Activated CD8-positive, alpha-beta T cell treated with anti-CD3 and anti-CD28 coated beads, Interleukin-2, amount 10 ng/mL, durations not matched to agents 7 days and 5 days (primary cell): ENCODE results near the gene VCX2. TPM values are rescaled to one million over a fixed set of nuclear protein-coding genes. Genes with fewer than 3 reads are reported as not detected.
"Not testable (repeated sequence)": the region's sequence is repeated elsewhere in the genome, so short reads cannot be mapped to it uniquely, and the experiment has no call there.

Source experiments
- ATAC-seq: fragments of 150-1000 bp; cut with Tn5 transposase; one replicate; pipeline ENCODE4 v1.10.0; 2021; ENCODE audit warnings: moderate library complexity
- CTCF ChIA-PET: fragments of 350-600 bp; sonication (Branson Sonifier 250); formaldehyde crosslinking; loops from one replicate; lab custom pipeline; 2021; ENCODE audit warnings: antibody characterized with exemption; lab: Charles Lee
- POLR2A ChIA-PET: fragments of 350-600 bp; sonication (Branson Sonifier 250); formaldehyde crosslinking; loops from one replicate; lab custom pipeline; 2021; ENCODE audit warnings: antibody characterized with exemption; lab: Charles Lee
- DNase-seq: peaks from one replicate; pipeline ENCODE4 v3.0.0-alpha.2; 2020
- H3K27ac Mint-ChIP-seq: one replicate; pipeline ENCODE4 v1.8.0; 2021; ENCODE audit warnings: mild to moderate bottlenecking, mixed read lengths
- H3K27me3 Mint-ChIP-seq: one replicate; pipeline ENCODE4 v1.8.0; 2021; ENCODE audit warnings: low read depth, mixed read lengths
- H3K36me3 Mint-ChIP-seq: one replicate; pipeline ENCODE4 v1.8.0; 2021; ENCODE audit warnings: low read depth, mixed read lengths
- H3K4me1 Mint-ChIP-seq: one replicate; pipeline ENCODE4 v1.8.0; 2021; ENCODE audit warnings: low read depth, mixed read lengths
- H3K4me3 Mint-ChIP-seq: one replicate; pipeline ENCODE4 v1.8.0; 2021; ENCODE audit warnings: mild to moderate bottlenecking, mixed read lengths
- H3K9me3 Mint-ChIP-seq: one replicate; pipeline ENCODE4 v1.8.0; 2022; ENCODE audit warnings: mixed read lengths; ENCODE audit not compliant: insufficient read depth
- total RNA-seq, 2 experiments: library from RNA; stranded (reverse); gene quantifications; one replicate each; pipeline ENCODE4 v1.2.3, GENCODE V29; 2021

VCX2 gene
- total RNA-seq: not detected

DNA sequence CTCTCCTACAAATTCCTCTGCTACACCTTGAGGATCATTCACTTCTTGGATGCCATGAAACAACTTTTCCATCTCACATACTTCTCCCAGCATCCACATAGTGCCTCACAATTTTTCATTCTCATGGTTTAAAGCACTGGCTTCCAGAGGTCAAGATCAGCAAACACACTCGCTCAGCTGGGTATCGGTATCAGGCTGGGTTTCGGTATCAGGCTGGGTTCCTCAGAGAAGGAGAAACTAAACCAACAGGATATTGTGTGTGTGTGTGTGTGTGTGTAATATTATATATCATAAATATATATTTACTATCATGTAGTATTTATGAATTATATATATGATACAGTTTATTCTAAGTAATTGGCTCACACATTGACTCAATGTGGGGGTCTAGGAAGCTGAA lies at the start of gene VCX2:
VCX2 (minus strand) TSS at position 99 of the 400 bp plus-strand sequence. CDS start 624 bp downstream, outside the sequence.
- H3K36me3 Mint-ChIP-seq, H3K27me3 Mint-ChIP-seq, H3K9me3 Mint-ChIP-seq, H3K27ac Mint-ChIP-seq, DNase-seq, CTCF ChIA-PET, H3K4me3 Mint-ChIP-seq, POLR2A ChIA-PET, H3K4me1 Mint-ChIP-seq, ATAC-seq: not testable (repeated sequence)

DNA sequence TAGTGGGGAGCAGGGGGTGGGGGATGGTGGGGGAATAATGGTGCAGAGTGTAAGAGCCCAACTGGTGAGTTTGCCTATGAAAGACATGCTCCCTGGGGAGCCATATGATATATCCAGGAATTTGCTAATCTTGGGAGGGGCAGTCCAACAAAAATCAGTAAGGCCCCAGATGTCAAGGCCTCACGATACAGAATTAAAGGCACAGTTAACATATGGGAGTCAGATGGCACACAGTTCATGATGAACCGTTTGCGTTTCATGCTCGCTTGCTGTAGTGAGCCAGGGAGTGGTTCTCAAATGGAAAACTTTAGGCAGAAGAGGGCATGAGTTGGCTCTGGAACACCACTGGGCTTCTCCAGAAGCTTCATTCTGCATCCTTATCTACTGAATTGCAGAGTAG lies 33.9 kb upstream of the VCX2 start:
- ATAC-seq: no peak

DNA sequence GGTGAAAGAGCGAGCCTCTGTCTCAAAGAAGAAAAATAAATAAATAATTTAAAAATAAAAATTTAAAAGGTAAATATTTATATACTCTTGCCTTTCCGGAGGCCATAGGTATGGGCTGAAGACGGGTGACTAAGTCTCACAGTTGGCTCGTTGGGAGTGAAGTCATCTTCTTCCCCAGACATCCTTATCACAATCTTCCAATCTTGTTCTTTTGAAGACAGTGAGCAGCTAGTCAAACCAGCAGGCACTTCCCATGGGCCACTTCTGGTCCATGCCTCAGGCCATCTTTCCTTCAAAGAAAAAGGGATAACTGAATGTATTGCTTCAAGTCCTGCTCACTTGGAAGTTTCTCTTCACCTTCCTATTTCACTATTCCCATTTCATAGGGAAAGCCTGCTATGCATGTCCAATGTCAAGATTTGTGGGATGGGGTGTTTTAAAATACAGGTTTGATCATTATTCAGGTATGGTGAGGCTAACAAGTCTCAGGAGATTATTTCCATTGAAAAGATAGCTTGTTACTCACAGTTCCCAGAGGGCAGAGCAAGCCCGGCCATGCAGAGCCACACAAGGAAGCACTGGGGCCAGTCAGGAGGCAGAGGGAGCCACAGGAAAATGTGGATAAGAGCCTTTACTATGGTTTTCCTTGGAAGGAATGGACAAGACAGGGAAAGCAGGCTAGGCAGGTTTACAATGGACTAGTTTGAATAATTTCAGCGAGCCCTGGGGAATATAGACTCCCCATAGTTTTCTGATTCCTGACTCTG lies 33.3 kb upstream of the VCX2 start:
- ChIA-PET CTCF (no interaction called here), POLR2A (no interaction called here)
- Mint-ChIP-seq H3K4me1 (no peaks in the 10 kb centered on the region), H3K27ac (no peak overlapping the region), H3K27me3 (no peaks in the 10 kb centered on the region), H3K4me3 (no peak overlapping the region), H3K9me3 (no peaks in the 10 kb centered on the region), H3K36me3 (no peaks in the 10 kb centered on the region)
- ATAC-seq (no peak), DNase-seq (no peak)

More for the DNA sequence above, 33.9 kb upstream of the VCX2 start:
- Mint-ChIP-seq H3K4me1 (no peaks in the 10 kb centered on the region), H3K27me3 (no peaks in the 10 kb centered on the region), H3K4me3 (no peak overlapping the region), H3K9me3 (no peaks in the 10 kb centered on the region), H3K27ac (no peak overlapping the region), H3K36me3 (no peaks in the 10 kb centered on the region)
- POLR2A ChIA-PET: no interaction called here
- no peak for DNase-seq
- CTCF ChIA-PET: no interaction called here

- no peak for ATAC-seq
- no peak overlapping the region for H3K4me3 Mint-ChIP-seq
- no peaks in the 10 kb centered on the region for H3K9me3 Mint-ChIP-seq
- no peaks in the 10 kb centered on the region for H3K4me1 Mint-ChIP-seq
- no peaks in the 10 kb centered on the region for H3K27me3 Mint-ChIP-seq
- DNase-seq: no peak
- POLR2A ChIA-PET: no interaction called here
- CTCF ChIA-PET: no interaction called here
- no peaks in the 10 kb centered on the region for H3K36me3 Mint-ChIP-seq
- H3K27ac Mint-ChIP-seq: no peak overlapping the region
Measured at GRCh38 chrX:8201896-8202331, 30.8 kb upstream of the VCX2 start.

DNA sequence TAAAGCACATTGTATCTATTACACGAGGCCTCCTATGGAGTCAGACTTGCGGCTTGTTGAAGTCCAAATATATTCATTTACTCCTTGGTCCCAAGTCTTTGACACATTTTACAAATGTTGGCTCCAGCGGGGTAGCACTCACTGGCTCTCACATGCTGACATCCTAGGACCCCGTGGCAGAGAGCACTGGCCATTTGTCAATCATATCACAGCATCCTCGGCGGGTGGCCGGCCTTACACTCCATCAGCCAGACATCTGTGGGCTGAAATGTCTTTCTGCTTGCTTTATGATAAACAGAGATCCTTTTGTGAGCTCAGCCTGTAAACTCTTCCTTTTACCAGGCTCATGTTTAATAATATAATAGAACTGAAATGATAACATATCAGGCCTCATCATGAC lies 25.7 kb upstream of the VCX2 start:
- ATAC-seq: no peak
- Mint-ChIP-seq H3K4me1 (no peaks in the 10 kb centered on the region), H3K4me3 (no peak overlapping the region), H3K9me3 (no peaks in the 10 kb centered on the region), H3K27ac (no peak overlapping the region), H3K36me3 (no peaks in the 10 kb centered on the region), H3K27me3 (no peaks in the 10 kb centered on the region)
- ChIA-PET POLR2A (no interaction called here), CTCF (no interaction called here)
- no peak for DNase-seq

- DNase-seq: no peak
- Mint-ChIP-seq H3K27ac (no peak overlapping the region), H3K36me3 (no peaks in the 10 kb centered on the region), H3K4me1 (no peaks in the 10 kb centered on the region), H3K9me3 (no peaks in the 10 kb centered on the region), H3K4me3 (no peak overlapping the region), H3K27me3 (no peaks in the 10 kb centered on the region)
- no peak for ATAC-seq
- ChIA-PET POLR2A (no interaction called here), CTCF (no interaction called here)
Measured at GRCh38 chrX:8194216-8194615, 23.1 kb upstream of the VCX2 start.

DNA sequence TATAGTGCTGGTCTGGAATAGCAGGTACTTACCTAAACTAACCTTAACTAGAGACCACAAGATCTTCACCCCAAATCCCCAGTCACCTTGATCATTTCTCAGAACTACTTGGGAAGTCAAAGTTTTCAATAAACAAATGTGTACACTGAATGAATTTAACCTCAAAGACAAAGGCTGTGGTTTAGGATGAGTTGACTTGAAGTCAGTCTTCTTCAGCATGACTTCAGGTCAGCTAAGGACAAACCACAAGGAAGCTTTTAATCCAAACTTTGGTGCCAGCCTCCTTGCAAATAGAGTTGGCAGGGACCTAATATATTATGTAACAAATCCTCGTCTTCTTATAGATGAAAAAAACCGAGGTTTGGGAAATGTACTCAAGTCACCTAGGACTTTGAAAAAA lies 21.2 kb upstream of the VCX2 start:
- ChIA-PET POLR2A (no interaction called here), CTCF (no interaction called here)
- H3K27ac Mint-ChIP-seq: no peak overlapping the region

GRCh38 chrX:8191022-8191421 lies 20.0 kb upstream of the VCX2 start:
- no peaks in the 10 kb centered on the region for H3K9me3 Mint-ChIP-seq
- ChIA-PET POLR2A (no interaction called here), CTCF (no interaction called here)
- ATAC-seq (no peak), DNase-seq (no peak)
- no peak overlapping the region for H3K4me3 Mint-ChIP-seq
- no peaks in the 10 kb centered on the region for H3K4me1 Mint-ChIP-seq
- no peak overlapping the region for H3K27ac Mint-ChIP-seq
- no peaks in the 10 kb centered on the region for H3K36me3 Mint-ChIP-seq
- no peaks in the 10 kb centered on the region for H3K27me3 Mint-ChIP-seq

More for the DNA sequence above, 21.2 kb upstream of the VCX2 start:
- no peak overlapping the region for H3K4me3 Mint-ChIP-seq
- no peak for DNase-seq
- no peak for ATAC-seq
- H3K9me3 Mint-ChIP-seq: no peaks in the 10 kb centered on the region
- no peaks in the 10 kb centered on the region for H3K4me1 Mint-ChIP-seq
- no peaks in the 10 kb centered on the region for H3K27me3 Mint-ChIP-seq
- no peaks in the 10 kb centered on the region for H3K36me3 Mint-ChIP-seq

DNA sequence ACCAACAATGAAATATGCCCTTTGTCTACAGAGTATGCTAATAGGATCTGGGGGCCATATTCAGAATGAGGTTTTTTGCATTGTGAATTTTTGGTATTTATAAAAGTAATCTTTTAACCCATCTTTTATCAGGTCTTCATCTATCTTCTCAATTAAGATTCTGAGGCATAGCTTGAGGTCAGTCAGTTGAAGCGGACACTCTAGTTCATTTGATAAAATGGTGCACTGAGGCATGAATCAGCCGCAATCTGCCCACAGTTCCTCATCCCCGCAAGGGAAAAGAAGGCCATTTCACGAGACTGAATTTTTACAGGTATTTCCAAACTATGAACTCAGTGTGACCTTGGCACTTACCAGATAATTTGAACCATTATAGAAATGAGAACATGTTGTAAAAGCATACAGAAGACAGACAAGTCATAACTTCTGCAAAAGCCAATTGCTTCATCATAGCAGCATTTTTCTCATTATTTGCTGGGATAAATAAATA lies 19.3 kb upstream of the VCX2 start:
- POLR2A ChIA-PET: no interaction called here
- Mint-ChIP-seq H3K9me3 (no peaks in the 10 kb centered on the region), H3K4me3 (no peak overlapping the region), H3K27ac (no peak overlapping the region), H3K36me3 (no peaks in the 10 kb centered on the region), H3K27me3 (no peaks in the 10 kb centered on the region), H3K4me1 (no peaks in the 10 kb centered on the region)
- DNase-seq (no peak), ATAC-seq (no peak)
- CTCF ChIA-PET: no interaction called here

DNA sequence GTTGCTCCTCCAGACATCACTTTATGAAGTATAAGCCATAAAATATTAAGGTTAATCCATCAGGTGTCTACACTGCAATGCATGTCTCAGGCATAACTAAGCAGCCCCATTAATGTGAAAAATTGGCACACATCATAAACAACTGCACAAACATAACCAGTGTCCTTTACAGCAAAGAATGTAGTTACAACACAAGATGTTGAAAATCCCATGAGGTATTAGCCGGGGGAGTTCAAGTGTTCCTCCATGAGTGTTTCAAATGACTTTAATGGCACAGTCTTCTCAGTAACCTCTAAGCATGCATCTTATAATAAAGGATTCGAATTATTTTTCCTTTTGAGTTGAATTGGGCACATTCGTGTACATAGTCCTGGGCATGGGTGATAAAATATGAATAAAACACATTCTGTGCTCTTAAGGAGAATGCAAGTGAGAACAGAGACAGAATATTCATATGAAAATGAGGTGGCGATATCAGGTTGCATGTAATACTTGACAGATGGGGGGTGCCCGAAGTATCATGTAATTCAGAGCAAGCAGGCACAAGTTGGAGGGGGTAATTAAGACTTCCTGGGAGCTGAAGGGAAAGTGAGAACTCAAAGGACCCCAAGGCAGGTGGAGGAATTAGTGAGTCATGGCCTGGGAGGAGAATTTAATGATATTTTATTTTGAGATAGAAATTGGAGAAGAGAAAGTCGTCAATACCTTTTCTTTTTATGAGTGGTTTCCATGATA lies 18.2 kb upstream of the VCX2 start:
- ChIA-PET POLR2A (no interaction called here), CTCF (no interaction called here)
- Mint-ChIP-seq H3K27ac (no peak overlapping the region), H3K36me3 (no peaks in the 10 kb centered on the region), H3K9me3 (no peaks in the 10 kb centered on the region), H3K4me1 (no peaks in the 10 kb centered on the region), H3K4me3 (no peak overlapping the region), H3K27me3 (no peaks in the 10 kb centered on the region)
- no peak for ATAC-seq
- no peak for DNase-seq

- no peak overlapping the region for H3K4me3 Mint-ChIP-seq
- no peak overlapping the region for H3K27ac Mint-ChIP-seq
- no peaks in the 10 kb centered on the region for H3K4me1 Mint-ChIP-seq
- no peak for DNase-seq
- no peaks in the 10 kb centered on the region for H3K27me3 Mint-ChIP-seq
- no peak for ATAC-seq
- POLR2A ChIA-PET: no interaction called here
- CTCF ChIA-PET: no interaction called here
- no peaks in the 10 kb centered on the region for H3K36me3 Mint-ChIP-seq
- no peaks in the 10 kb centered on the region for H3K9me3 Mint-ChIP-seq
Measured at GRCh38 chrX:8183346-8183745, 12.3 kb upstream of the VCX2 start.

DNA sequence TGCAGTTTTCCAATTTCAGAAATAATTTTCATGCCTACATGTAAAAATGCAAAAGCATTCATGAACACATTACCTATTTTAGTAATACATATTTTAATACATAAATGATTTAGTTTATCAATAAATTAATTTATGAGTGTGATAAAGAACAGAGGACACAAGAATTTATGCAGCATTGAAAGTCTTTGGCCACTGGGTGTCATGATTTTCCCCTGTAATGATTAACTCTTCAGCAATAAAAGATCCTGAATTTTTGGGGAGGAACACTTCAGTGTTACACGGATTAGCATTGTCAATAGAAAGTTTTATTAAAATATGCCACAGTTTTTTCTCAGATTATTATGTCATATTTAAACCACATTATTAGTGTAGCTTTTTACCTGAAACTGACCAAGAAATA lies 8.6 kb upstream of the VCX2 start:
- ChIA-PET POLR2A (no interaction called here), CTCF (no interaction called here)
- Mint-ChIP-seq H3K27ac (no peak overlapping the region), H3K27me3 (no peaks in the 10 kb centered on the region), H3K36me3 (no peaks in the 10 kb centered on the region), H3K9me3 (no peaks in the 10 kb centered on the region), H3K4me3 (no peak overlapping the region), H3K4me1 (no peaks in the 10 kb centered on the region)
- no peak for ATAC-seq
- no peak for DNase-seq
